ENCODE data around the gene HMGXB4. TPM values are rescaled to one million over a fixed set of nuclear protein-coding genes. Genes with fewer than 3 reads are reported as not detected.

Gene HMGXB4
- total RNA-seq, 1 donor from 2014 or later = 16.7 TPM

DNA sequence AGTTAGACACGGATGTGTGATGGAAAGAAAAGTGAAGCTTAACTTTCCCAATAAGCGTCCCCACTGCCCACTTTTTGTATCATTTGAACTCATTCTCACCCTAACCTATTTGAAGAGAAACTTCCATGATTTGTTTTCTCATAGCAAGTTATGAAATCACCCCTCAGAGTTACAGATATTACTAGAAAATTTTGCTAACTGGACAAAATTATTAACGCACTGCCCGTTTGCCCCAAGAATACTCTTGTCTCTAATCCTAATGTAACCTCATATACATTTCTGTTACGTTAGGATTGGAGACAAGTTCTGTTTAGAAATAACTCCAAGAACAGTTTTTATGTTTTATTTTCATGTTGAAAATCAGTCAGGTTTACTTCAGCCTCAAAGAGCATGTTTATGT, 67.9 kb downstream of the HMGXB4 start:
- Histone ChIP-seq H2AFZ (ENCODE audit: low read depth, low read length) (no peak overlapping the region), H3K27me3 (ENCODE audit: insufficient read depth, low read length) (no peaks in the 10 kb centered on the region), H4K20me1 (ENCODE audit: insufficient read depth, low read length) (peaks cover 12% of the 10 kb centered on the region), H3K36me3 (ENCODE audit: insufficient read depth, low read length) (peaks cover 33% of the 10 kb centered on the region), H3K4me2 (ENCODE audit: low read length) (no peak overlapping the region), H3K9me3 (ENCODE audit: insufficient read depth, low read depth, low read length) (no peaks in the 10 kb centered on the region), H3K9ac (ENCODE audit: low read length) (no peak overlapping the region), H3K79me2 (ENCODE audit: insufficient read depth, low read length) (no peaks in the 10 kb centered on the region), H3K4me1 (ENCODE audit: insufficient read depth, low read length) (peaks cover 2% of the 10 kb centered on the region), H3K4me3 (ENCODE audit: insufficient read depth, low read depth, low read length) (no peak overlapping the region), H3K27ac (ENCODE audit: low read depth, low read length) (no peak overlapping the region)
- Mint-ChIP-seq H3K4me3 (ENCODE audit: unreplicated experiment) (no peak overlapping the region), H3K27me3 (ENCODE audit: low read depth, unreplicated experiment) (peaks cover 1% of the 10 kb centered on the region), H3K27ac (ENCODE audit: unreplicated experiment) (no peak overlapping the region), H3K4me1 (ENCODE audit: low read depth, unreplicated experiment) (peaks cover 1% of the 10 kb centered on the region), H3K9me3 (ENCODE audit: unreplicated experiment) (no peaks in the 10 kb centered on the region), H3K36me3 (ENCODE audit: low read depth, unreplicated experiment) (peaks cover 30% of the 10 kb centered on the region)
- DNase-seq (ENCODE audit: low read depth) = no peak
- TF ChIP-seq, protein P1, sequence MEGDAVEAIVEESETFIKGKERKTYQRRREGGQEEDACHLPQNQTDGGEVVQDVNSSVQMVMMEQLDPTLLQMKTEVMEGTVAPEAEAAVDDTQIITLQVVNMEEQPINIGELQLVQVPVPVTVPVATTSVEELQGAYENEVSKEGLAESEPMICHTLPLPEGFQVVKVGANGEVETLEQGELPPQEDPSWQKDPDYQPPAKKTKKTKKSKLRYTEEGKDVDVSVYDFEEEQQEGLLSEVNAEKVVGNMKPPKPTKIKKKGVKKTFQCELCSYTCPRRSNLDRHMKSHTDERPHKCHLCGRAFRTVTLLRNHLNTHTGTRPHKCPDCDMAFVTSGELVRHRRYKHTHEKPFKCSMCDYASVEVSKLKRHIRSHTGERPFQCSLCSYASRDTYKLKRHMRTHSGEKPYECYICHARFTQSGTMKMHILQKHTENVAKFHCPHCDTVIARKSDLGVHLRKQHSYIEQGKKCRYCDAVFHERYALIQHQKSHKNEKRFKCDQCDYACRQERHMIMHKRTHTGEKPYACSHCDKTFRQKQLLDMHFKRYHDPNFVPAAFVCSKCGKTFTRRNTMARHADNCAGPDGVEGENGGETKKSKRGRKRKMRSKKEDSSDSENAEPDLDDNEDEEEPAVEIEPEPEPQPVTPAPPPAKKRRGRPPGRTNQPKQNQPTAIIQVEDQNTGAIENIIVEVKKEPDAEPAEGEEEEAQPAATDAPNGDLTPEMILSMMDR (IDR thresholded peaks at IDR 0.05; ENCODE audit: insufficient read depth, low read depth, low read length) = no peak
- TF ChIP-seq EZH2 (IDR thresholded peaks at IDR 0.05; ENCODE audit: insufficient read depth, low read length) = no peak
- no peak for FAIRE-seq

DNA sequence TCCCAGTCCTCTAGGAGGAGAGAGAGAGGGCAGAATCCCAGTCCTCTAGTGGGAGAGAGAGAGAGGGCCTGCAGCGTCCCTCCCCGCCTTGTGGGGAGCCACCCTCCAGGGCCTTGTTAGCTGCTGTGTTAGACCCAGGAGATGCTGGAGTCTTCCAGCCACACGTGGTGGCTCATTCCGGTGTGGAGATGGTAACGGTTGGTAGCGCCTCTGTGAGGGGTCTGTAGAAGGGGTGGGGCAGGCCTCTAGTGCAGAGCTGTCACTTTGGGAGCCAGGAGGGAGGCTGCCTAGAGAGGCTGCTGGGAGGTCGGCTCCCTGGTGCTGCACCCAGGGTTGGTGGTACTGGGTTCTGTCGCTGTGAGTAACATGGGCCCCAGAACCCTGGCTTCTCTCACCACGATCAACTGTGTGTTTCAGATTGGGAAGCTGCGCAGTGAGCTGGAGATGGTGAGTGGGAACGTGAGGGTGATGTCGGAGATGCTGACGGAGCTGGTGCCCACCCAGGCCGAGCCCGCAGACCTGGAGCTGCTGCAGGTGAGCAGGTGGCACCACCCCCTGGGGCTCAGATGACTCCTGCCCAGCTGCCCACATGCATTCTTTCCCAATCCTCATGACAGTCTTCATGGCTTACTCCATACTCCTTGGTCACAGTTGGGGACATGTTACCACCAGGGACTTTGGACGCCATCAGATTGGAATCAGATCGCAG, 69.7 kb downstream of the HMGXB4 start:
- Histone ChIP-seq H3K27ac (ENCODE audit: low read depth, low read length) (no peak overlapping the region), H3K27me3 (ENCODE audit: insufficient read depth, low read length) (no peaks in the 10 kb centered on the region), H3K4me1 (ENCODE audit: insufficient read depth, low read length) (peaks cover 7% of the 10 kb centered on the region), H4K20me1 (ENCODE audit: insufficient read depth, low read length) (peaks cover 7% of the 10 kb centered on the region), H3K4me2 (ENCODE audit: low read length) (no peak overlapping the region), H3K36me3 (ENCODE audit: insufficient read depth, low read length) (peaks cover 35% of the 10 kb centered on the region), H3K9ac (ENCODE audit: low read length) (no peak overlapping the region), H2AFZ (ENCODE audit: low read depth, low read length) (no peak overlapping the region), H3K79me2 (ENCODE audit: insufficient read depth, low read length) (no peaks in the 10 kb centered on the region), H3K9me3 (ENCODE audit: insufficient read depth, low read depth, low read length) (no peaks in the 10 kb centered on the region), H3K4me3 (ENCODE audit: insufficient read depth, low read depth, low read length) (no peak overlapping the region)
- Mint-ChIP-seq H3K36me3 (ENCODE audit: low read depth, unreplicated experiment) (peaks cover 34% of the 10 kb centered on the region), H3K9me3 (ENCODE audit: unreplicated experiment) (no peaks in the 10 kb centered on the region), H3K4me1 (ENCODE audit: low read depth, unreplicated experiment) (peaks cover 5% of the 10 kb centered on the region), H3K27ac (ENCODE audit: unreplicated experiment) (no peak overlapping the region), H3K4me3 (ENCODE audit: unreplicated experiment) (no peak overlapping the region), H3K27me3 (ENCODE audit: low read depth, unreplicated experiment) (no peaks in the 10 kb centered on the region)
- DNase-seq (ENCODE audit: low read depth) (no peak), FAIRE-seq (no peak)
- TF ChIP-seq EZH2 (IDR thresholded peaks at IDR 0.05; ENCODE audit: insufficient read depth, low read length) = no peak
- TF ChIP-seq, protein P1 (IDR thresholded peaks at IDR 0.05; ENCODE audit: insufficient read depth, low read depth, low read length) = no peak
